HCT116 (cell line): Measurements from ENCODE around the gene TIRAP.

ENCODE experiments used
- CTCF ChIP-seq, 3 experiments: fragments of 200-600 bp in 1 of 3; sonication (generic) in 1 of 3; IDR thresholded peaks in 2 of 3; conservative IDR thresholded peaks in 1 of 3; 2 replicates each; pipeline ENCODE4 v1.5.1; 2012 to 2017; ENCODE audit warnings: low read depth in 2 of 3, low read length in 2 of 3, antibody characterized with exemption in 1 of 3, borderline replicate concordance in 1 of 3, control low read depth in 1 of 3, mild to moderate bottlenecking in 1 of 3, mixed read lengths in 1 of 3, mixed run types in 1 of 3, moderate library complexity in 1 of 3; ENCODE audit not compliant: insufficient read depth in 1 of 3
- EGR1 ChIP-seq: IDR thresholded peaks from 2 replicates; pipeline ENCODE4 v1.6.1; 2012; ENCODE audit warnings: low read depth
- EZH2 ChIP-seq: fragments of 200-600 bp; sonication (generic); IDR thresholded peaks from 2 replicates; pipeline ENCODE4 v1.6.1; 2017; ENCODE audit warnings: antibody characterized with exemption, mixed run types
- POLR2A ChIP-seq: IDR thresholded peaks from 2 replicates; pipeline ENCODE4 v1.7.0; 2011; ENCODE audit warnings: borderline replicate concordance; ENCODE audit not compliant: insufficient read depth, insufficient read length; ENCODE audit errors: extremely low read depth
- POLR2AphosphoS5 ChIP-seq: IDR thresholded peaks from 2 replicates; pipeline ENCODE4 v1.6.1; 2011; ENCODE audit warnings: mild to moderate bottlenecking, low read depth, low read length, moderate library complexity
- ZNF274 ChIP-seq: fragments of 200-500 bp; sonication (Bioruptor generic); IDR thresholded peaks from 2 replicates; pipeline ENCODE4 v1.6.1; 2014; ENCODE audit warnings: mild to moderate bottlenecking, low read depth, low read length, inconsistent platforms

- TF ChIP-seq ZNF274, result no peak
- no peak for TF ChIP-seq POLR2A
- no peak for TF ChIP-seq CTCF (IDR thresholded peaks at IDR 0.05 in 2 of 3, conservative IDR thresholded peaks at IDR 0.05 in 1 of 3; ENCODE audit: borderline replicate concordance in 1 of 3, insufficient read depth in 1 of 3, low read depth in 2 of 3, low read length in 2 of 3)
- no peak for TF ChIP-seq POLR2AphosphoS5
- no peak for TF ChIP-seq EGR1
- TF ChIP-seq EZH2, result no peak
Measured at GRCh38 chr11:126281245-126281644, 1.6 kb upstream of the TIRAP start.
